Measurements from ENCODE around the gene BBOX1.
A peak's percentile ranks its signal among the peaks of the same experiment; 100 is the strongest.

BBOX1 gene, protein sequence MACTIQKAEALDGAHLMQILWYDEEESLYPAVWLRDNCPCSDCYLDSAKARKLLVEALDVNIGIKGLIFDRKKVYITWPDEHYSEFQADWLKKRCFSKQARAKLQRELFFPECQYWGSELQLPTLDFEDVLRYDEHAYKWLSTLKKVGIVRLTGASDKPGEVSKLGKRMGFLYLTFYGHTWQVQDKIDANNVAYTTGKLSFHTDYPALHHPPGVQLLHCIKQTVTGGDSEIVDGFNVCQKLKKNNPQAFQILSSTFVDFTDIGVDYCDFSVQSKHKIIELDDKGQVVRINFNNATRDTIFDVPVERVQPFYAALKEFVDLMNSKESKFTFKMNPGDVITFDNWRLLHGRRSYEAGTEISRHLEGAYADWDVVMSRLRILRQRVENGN

DNA sequence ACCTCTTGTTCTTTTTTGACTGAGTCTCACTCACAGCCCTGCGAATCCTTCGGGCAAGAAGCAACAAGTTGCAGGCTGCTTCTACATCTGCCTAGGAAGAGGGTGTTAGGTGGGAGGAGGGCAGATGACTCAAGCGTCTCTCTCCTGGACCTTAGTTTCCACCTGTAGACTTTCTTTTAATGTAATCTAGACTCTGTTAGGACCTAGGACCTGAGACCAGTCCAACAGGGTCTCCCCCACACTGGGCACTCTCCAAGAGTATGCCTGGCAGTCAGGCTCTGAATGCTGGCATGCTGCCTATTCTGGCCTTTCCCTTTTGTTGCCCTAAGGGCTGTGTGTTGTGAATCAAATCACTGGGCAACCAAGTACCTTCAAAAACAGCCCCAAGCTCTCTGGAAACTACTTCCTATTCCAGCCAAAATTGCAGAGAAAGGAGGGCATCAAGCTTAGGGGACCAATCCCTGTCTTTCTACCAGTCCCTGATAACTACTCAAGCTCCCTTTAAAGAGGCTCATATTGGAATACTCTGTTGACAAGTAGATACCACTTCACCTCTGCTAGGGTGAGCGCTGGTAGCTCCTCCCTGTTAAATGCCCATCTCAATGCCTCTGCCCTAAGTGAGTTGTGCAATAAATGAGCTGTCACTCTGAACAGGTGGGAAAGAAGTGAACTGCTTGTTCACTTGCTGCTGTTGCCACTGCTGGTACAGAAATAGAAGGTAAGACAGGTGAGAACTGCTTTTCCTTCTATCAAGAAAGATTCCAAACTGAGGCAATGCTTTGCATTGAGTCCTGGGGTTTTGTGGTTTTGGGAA, at the start of gene BBOX1:
TSS of gene BBOX1 (plus strand) at position 514 of the 814 bp plus-strand sequence. CDS start 14,616 bp downstream, outside the sequence.
- TF ChIP-seq, protein P1, sequence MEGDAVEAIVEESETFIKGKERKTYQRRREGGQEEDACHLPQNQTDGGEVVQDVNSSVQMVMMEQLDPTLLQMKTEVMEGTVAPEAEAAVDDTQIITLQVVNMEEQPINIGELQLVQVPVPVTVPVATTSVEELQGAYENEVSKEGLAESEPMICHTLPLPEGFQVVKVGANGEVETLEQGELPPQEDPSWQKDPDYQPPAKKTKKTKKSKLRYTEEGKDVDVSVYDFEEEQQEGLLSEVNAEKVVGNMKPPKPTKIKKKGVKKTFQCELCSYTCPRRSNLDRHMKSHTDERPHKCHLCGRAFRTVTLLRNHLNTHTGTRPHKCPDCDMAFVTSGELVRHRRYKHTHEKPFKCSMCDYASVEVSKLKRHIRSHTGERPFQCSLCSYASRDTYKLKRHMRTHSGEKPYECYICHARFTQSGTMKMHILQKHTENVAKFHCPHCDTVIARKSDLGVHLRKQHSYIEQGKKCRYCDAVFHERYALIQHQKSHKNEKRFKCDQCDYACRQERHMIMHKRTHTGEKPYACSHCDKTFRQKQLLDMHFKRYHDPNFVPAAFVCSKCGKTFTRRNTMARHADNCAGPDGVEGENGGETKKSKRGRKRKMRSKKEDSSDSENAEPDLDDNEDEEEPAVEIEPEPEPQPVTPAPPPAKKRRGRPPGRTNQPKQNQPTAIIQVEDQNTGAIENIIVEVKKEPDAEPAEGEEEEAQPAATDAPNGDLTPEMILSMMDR (IDR thresholded peaks at IDR 0.05; ENCODE audit: low read depth, low read length), result no peak
- DNase-seq (ENCODE audit: low read depth, low spot score), result no peak
- no peak within 1 kb of the TSS for H3K4me3 ChIP-seq (ENCODE audit: low read depth, low read length)
- in situ Hi-C loops (cut with HindIII; ENCODE audit: low sequenced_read_pairs), result no loop called here

DNA sequence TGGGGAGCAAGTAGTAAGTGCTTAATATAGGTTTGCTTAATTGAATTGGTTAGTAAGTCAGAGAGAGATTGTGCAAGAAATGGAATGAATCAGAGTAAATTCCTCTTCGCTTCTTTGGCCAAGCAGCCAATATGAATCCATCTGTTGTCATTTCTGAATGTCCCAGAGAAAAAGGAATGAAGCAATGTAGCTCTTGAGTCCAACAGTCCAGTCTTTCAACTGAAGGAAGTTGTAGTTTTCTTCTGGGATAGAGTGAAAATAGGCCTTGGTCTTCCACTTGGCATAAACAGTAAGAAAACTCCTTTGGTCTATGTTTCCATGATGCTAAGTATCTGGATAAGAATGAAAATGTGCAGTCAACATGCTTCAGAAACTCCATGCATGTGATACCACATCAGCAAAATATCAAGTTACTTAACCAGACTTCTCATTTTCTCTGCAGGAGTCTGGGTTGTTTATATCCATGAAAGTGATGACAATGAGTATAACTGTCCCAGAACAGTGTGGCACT, 48.5 kb upstream of the BBOX1 start:
- DNase-seq (ENCODE audit: low read depth, low spot score), result peak; percentile 82
- in situ Hi-C loops (cut with HindIII; ENCODE audit: low sequenced_read_pairs), result no loop called here
- H3K4me3 ChIP-seq (ENCODE audit: low read depth, low read length), result no peak overlapping the region
- TF ChIP-seq, protein P1 (IDR thresholded peaks at IDR 0.05; ENCODE audit: low read depth, low read length), result no peak

DNA sequence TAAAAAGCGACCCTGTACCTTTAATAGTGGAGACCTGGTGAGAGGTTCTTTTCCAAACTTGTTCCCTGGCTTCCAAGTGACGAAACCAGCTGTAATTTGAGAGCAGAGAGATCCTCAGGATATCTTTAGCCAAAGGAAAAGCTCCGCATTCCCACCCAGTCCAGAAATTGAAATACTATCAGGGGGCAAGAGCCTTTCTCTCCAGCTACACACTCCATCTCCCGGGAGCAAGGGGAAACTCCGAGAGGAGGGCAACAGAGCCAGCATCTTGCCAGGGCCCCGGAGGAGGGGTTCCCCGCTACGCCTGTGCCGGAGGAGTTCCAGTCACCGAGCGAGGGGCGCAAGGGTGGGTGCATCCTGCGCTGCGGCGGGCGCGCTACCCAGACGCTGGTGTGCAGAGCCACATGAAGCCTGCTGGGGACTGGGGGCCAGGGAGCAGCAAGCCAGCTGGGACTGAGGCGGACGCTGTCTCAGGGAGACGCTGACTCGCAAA, 46.6 kb upstream of the BBOX1 start, which contains the start of gene FIBIN:
TSS of gene FIBIN (plus strand) at position 148 of the 493 bp plus-strand sequence. CDS start 415 bp downstream, outside the sequence.
- TF ChIP-seq, protein P1 (IDR thresholded peaks at IDR 0.05; ENCODE audit: low read depth, low read length), result peak; percentile 8
- peak; percentile 80 for DNase-seq (ENCODE audit: low read depth, low spot score)
- in situ Hi-C loops (cut with HindIII; ENCODE audit: low sequenced_read_pairs), result no loop called here
- H3K4me3 ChIP-seq (ENCODE audit: low read depth, low read length), result peak within 1 kb of the TSS; percentile 62

DNA sequence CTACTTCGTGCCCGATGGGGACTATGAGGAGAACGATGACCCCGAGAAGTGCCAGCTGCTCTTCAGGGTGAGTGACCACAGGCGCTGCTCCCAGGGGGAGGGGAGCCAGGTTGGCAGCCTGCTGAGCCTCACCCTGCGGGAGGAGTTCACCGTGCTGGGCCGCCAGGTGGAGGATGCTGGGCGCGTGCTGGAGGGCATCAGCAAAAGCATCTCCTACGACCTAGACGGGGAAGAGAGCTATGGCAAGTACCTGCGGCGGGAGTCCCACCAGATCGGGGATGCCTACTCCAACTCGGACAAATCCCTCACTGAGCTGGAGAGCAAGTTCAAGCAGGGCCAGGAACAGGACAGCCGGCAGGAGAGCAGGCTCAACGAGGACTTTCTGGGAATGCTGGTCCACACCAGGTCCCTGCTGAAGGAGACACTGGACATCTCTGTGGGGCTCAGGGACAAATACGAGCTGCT, 46.0 kb upstream of the BBOX1 start:
- in situ Hi-C loops (cut with HindIII; ENCODE audit: low sequenced_read_pairs), result no loop called here
- TF ChIP-seq, protein P1 (IDR thresholded peaks at IDR 0.05; ENCODE audit: low read depth, low read length), result no peak
- H3K4me3 ChIP-seq (ENCODE audit: low read depth, low read length), result peak overlapping the region; percentile 62
- no peak for DNase-seq (ENCODE audit: low read depth, low spot score)

DNA sequence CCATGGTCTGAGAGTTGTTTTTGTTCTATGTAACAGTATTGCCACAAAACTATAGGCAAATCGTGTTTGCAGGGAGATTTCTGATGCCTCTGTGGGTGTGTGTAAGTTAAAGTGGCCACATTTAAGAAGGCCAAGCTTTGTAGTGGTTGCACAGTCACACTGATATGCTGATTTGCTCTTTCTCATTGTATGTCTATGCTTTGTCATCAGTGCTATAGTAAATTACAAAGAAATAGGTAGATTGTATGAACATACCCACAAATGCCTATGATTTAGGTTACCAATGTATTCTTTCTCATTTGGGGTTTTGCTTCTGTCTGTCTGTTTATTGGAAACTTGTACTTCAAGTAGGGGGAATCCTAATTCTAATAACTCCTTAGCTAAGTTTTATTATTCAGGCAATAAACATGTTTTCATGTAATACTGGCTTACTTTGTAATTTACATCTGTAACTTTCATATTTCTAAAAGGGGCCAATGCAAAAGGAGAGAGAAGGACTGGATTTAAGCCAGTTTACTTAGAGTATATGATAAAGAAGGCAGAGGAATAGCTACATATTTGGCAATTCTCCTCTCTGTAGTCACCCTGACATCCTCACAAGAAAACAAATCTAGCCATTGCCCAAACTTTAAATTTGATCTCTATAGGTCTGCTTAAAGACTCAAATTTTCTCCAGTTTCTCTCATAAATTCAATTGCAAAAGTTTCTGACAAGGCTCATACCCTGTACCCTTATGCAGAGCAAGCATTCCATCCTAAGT, 44.7 kb upstream of the BBOX1 start:
- no peak for DNase-seq (ENCODE audit: low read depth, low spot score)
- TF ChIP-seq, protein P1 (IDR thresholded peaks at IDR 0.05; ENCODE audit: low read depth, low read length), result no peak
- in situ Hi-C loops (cut with HindIII; ENCODE audit: low sequenced_read_pairs), result no loop called here
- H3K4me3 ChIP-seq (ENCODE audit: low read depth, low read length), result peak overlapping the region; percentile 62

Measured in astrocyte of the spinal cord (primary cell).